Jurkat, Clone E6-1 (cell line): ENCODE results near the gene SHISA6.

ENCODE experiments used
- DNase-seq: peaks from one replicate; pipeline ENCODE4 v3.0.0-alpha.2; 2011; ENCODE audit warnings: low read depth, low spot score
- H3K4me3 ChIP-seq: 2 replicates; pipeline ENCODE4 v1.5.1; 2011; ENCODE audit warnings: mild to moderate bottlenecking, low read length, control low read depth, moderate library complexity

SHISA6 gene

GRCh38 chr17:11330826-11331225 is 89.8 kb downstream of the SHISA6 start:
- H3K4me3 ChIP-seq: no peak overlapping the region
- no peak for DNase-seq

- no peak overlapping the region for H3K4me3 ChIP-seq
- DNase-seq: no peak
Measured at GRCh38 chr17:11331547-11332513, 90.8 kb downstream of the SHISA6 start.

GRCh38 chr17:11332706-11333105 is 91.7 kb downstream of the SHISA6 start:
- DNase-seq: no peak

GRCh38 chr17:11334493-11334892 is 93.5 kb downstream of the SHISA6 start:
- no peak overlapping the region for H3K4me3 ChIP-seq
- DNase-seq: no peak

More at GRCh38 chr17:11332706-11333105, 91.7 kb downstream of the SHISA6 start:
- H3K4me3 ChIP-seq: no peak overlapping the region

GRCh38 chr17:11336290-11336689 is 95.3 kb downstream of the SHISA6 start:
- H3K4me3 ChIP-seq: no peak overlapping the region
- no peak for DNase-seq

- no peak overlapping the region for H3K4me3 ChIP-seq
- no peak for DNase-seq
Measured at GRCh38 chr17:11340803-11341202, 99.8 kb downstream of the SHISA6 start.

GRCh38 chr17:11342138-11342537 is 101.1 kb downstream of the SHISA6 start:
- no peak for DNase-seq
- H3K4me3 ChIP-seq: no peak overlapping the region

GRCh38 chr17:11349106-11349505 is 108.1 kb downstream of the SHISA6 start:
- DNase-seq: no peak
- H3K4me3 ChIP-seq: no peak overlapping the region

GRCh38 chr17:11351479-11351878 is 110.5 kb downstream of the SHISA6 start:
- H3K4me3 ChIP-seq: no peak overlapping the region
- DNase-seq: no peak

GRCh38 chr17:11353601-11354000 is 112.6 kb downstream of the SHISA6 start:
- H3K4me3 ChIP-seq: no peak overlapping the region
- DNase-seq: no peak

- no peak for DNase-seq
- no peak overlapping the region for H3K4me3 ChIP-seq
Measured at GRCh38 chr17:11356371-11356770, 115.4 kb downstream of the SHISA6 start.

- no peak overlapping the region for H3K4me3 ChIP-seq
- DNase-seq: no peak
Measured at GRCh38 chr17:11363565-11364117, 122.6 kb downstream of the SHISA6 start.

GRCh38 chr17:11366272-11366850 is 125.3 kb downstream of the SHISA6 start:
- H3K4me3 ChIP-seq: no peak overlapping the region
- no peak for DNase-seq

- no peak overlapping the region for H3K4me3 ChIP-seq
- no peak for DNase-seq
Measured at GRCh38 chr17:11369575-11369974, 128.6 kb downstream of the SHISA6 start.

GRCh38 chr17:11372692-11373091 is 131.7 kb downstream of the SHISA6 start:
- DNase-seq: no peak
- no peak overlapping the region for H3K4me3 ChIP-seq

- no peak overlapping the region for H3K4me3 ChIP-seq
- DNase-seq: no peak
Measured at GRCh38 chr17:11378506-11378905, 137.5 kb downstream of the SHISA6 start.

GRCh38 chr17:11380761-11381160 is 139.7 kb downstream of the SHISA6 start:
- no peak for DNase-seq

GRCh38 chr17:11383157-11383556 is 142.1 kb downstream of the SHISA6 start:
- DNase-seq: no peak

More at GRCh38 chr17:11380761-11381160, 139.7 kb downstream of the SHISA6 start:
- H3K4me3 ChIP-seq: no peak overlapping the region

GRCh38 chr17:11384131-11384530 is 143.1 kb downstream of the SHISA6 start:
- H3K4me3 ChIP-seq: no peak overlapping the region
- no peak for DNase-seq

More at GRCh38 chr17:11383157-11383556, 142.1 kb downstream of the SHISA6 start:
- no peak overlapping the region for H3K4me3 ChIP-seq

- no peak for DNase-seq
- H3K4me3 ChIP-seq: no peak overlapping the region
Measured at GRCh38 chr17:11387610-11388009, 146.6 kb downstream of the SHISA6 start.
